ENCODE data around the gene DNAJC5.
"Not testable (repeated sequence)": the region's sequence is repeated elsewhere in the genome, so short reads cannot be mapped to it uniquely, and the experiment has no call there.

The DNAJC5 gene

GRCh38 chr20:63915471-63915870 lies 20.5 kb downstream of the DNAJC5 start:
- DNase-seq, result no peak

- DNase-seq, result not testable (repeated sequence)
Observed at GRCh38 chr20:63916371-63916939, 21.5 kb downstream of the DNAJC5 start.

GRCh38 chr20:63917811-63918210 lies 22.9 kb downstream of the DNAJC5 start:
- DNase-seq, result no peak

- DNase-seq, result no peak
Observed at GRCh38 chr20:63919130-63919529, 24.2 kb downstream of the DNAJC5 start.

- no peak for DNase-seq
Observed at GRCh38 chr20:63920226-63920625, 25.3 kb downstream of the DNAJC5 start.

- DNase-seq, result no peak
Observed at GRCh38 chr20:63923651-63924050, 28.7 kb downstream of the DNAJC5 start.

- no peak for DNase-seq
Observed at GRCh38 chr20:63924241-63924640, 29.3 kb downstream of the DNAJC5 start.

GRCh38 chr20:63926298-63926697 lies 31.4 kb downstream of the DNAJC5 start:
- DNase-seq, result no peak

GRCh38 chr20:63929071-63929470 lies 34.1 kb downstream of the DNAJC5 start:
- DNase-seq, result no peak

GRCh38 chr20:63929473-63929883 lies 34.6 kb downstream of the DNAJC5 start:
- DNase-seq, result not testable (repeated sequence)

GRCh38 chr20:63930971-63931553 lies 36.1 kb downstream of the DNAJC5 start:
- no peak for DNase-seq

GRCh38 chr20:63931735-63932134 lies 36.8 kb downstream of the DNAJC5 start:
- no peak for DNase-seq

GRCh38 chr20:63932606-63933160 lies 37.8 kb downstream of the DNAJC5 start:
- no peak for DNase-seq

- DNase-seq, result no peak
Observed at GRCh38 chr20:63933646-63934045, 38.7 kb downstream of the DNAJC5 start.

- no peak for DNase-seq
Observed at GRCh38 chr20:63934271-63935068, 39.5 kb downstream of the DNAJC5 start.

- no peak for DNase-seq
Observed at GRCh38 chr20:63935447-63935846, 40.5 kb downstream of the DNAJC5 start.

- no peak for DNase-seq
Observed at GRCh38 chr20:63937596-63937995, 42.7 kb downstream of the DNAJC5 start.

- no peak for DNase-seq
Observed at GRCh38 chr20:63939061-63939935, 44.4 kb downstream of the DNAJC5 start.

- no peak for DNase-seq
Observed at GRCh38 chr20:63940071-63940471, 45.1 kb downstream of the DNAJC5 start.

- no peak for DNase-seq
Observed at GRCh38 chr20:63940472-63941266, 45.7 kb downstream of the DNAJC5 start.

- no peak for DNase-seq
Observed at GRCh38 chr20:63941282-63942081, 46.6 kb downstream of the DNAJC5 start.

Measured in SHP77 (cell line).